ENCODE results near the gene LRFN2.
A peak's percentile ranks its signal among the peaks of the same experiment; 100 is the strongest.

The LRFN2 gene

DNA sequence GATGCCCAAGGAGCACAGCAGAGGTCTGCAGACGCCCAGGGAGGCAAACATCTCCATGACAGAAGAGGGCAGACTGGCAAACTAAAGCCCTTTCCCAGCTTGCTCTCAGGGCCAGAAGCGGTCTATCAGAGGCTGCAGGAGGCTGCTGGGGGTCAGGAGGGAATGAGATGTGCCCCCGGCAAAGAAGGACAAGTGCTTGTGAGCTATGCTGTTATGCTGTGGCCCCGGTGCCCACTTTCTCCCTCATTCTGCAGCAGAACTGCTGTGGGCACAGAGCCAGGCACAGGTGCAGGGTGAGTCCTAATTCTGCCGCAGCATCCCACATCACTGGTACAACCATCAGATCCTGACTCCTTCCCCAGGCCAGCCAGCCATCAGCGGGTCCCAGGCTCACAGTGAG is 46.4 kb downstream of the LRFN2 start:
- H3K23ac ChIP-seq (ENCODE audit: low read depth, low read length, poor library complexity): no peak overlapping the region
- no peak overlapping the region for H3K27ac ChIP-seq (replicated peaks; ENCODE audit: low read length)
- no peak overlapping the region for H4K8ac ChIP-seq (ENCODE audit: low read depth, low read length)
- H2AFZ ChIP-seq (ENCODE audit: low read length): no peak overlapping the region
- H3K4me2 ChIP-seq (ENCODE audit: insufficient read depth, low read length, poor library complexity, severe bottlenecking): no peak overlapping the region
- DNase-seq (ENCODE audit: low spot score): no peak
- no CpG with 5 or more reads among the region's 6 CpGs for WGBS, 2 donors (ENCODE audit: extremely low coverage in 2 of 2, insufficient read length in 2 of 2, insufficient replicate concordance in 1 of 2)
- H2BK120ac ChIP-seq (ENCODE audit: low read depth, low read length): no peak overlapping the region
- H3K79me1 ChIP-seq (ENCODE audit: low read depth, low read length): no peaks in the 10 kb centered on the region
- H2BK15ac ChIP-seq (ENCODE audit: low read length): no peak overlapping the region
- H3K4me1 ChIP-seq (ENCODE audit: control insufficient read depth in 2 of 2, insufficient read depth in 1 of 2, low read depth in 1 of 2, low read length in 2 of 2): peaks cover 0 to 20% of the 10 kb centered on the region in 2 donors
- H2BK12ac ChIP-seq (ENCODE audit: low read length): no peak overlapping the region
- H3K9ac ChIP-seq (ENCODE audit: low read depth, low read length, poor library complexity): no peak overlapping the region
- H2AK5ac ChIP-seq (ENCODE audit: low read depth, low read length): no peak overlapping the region
- H3K9me3 ChIP-seq (replicated peaks in 1 of 2; ENCODE audit: control insufficient read depth in 2 of 2, insufficient read depth in 1 of 2, low read depth in 1 of 2, low read length in 2 of 2): no peaks in the 10 kb centered on the region
- H3K18ac ChIP-seq (ENCODE audit: low read length): no peak overlapping the region
- H3K27me3 ChIP-seq (ENCODE audit: control insufficient read depth in 3 of 3, insufficient read depth in 3 of 3, low read depth in 1 of 3, low read length in 3 of 3): peaks cover 0 to 10% (median 0%) of the 10 kb centered on the region in 3 experiments
- H3K4me3 ChIP-seq (ENCODE audit: low read length in 2 of 2): no peak overlapping the region
- H4K91ac ChIP-seq (ENCODE audit: low read depth, low read length, poor library complexity): no peak overlapping the region
- H3K36me3 ChIP-seq (replicated peaks in 1 of 2; ENCODE audit: control insufficient read depth in 2 of 2, insufficient read depth in 2 of 2, low read length in 2 of 2): no peaks in the 10 kb centered on the region
- no peak overlapping the region for H2BK5ac ChIP-seq (ENCODE audit: low read length)
- no peak overlapping the region for H3K4ac ChIP-seq (ENCODE audit: low read length)
- no peak overlapping the region for H3K14ac ChIP-seq (ENCODE audit: low read length)

DNA sequence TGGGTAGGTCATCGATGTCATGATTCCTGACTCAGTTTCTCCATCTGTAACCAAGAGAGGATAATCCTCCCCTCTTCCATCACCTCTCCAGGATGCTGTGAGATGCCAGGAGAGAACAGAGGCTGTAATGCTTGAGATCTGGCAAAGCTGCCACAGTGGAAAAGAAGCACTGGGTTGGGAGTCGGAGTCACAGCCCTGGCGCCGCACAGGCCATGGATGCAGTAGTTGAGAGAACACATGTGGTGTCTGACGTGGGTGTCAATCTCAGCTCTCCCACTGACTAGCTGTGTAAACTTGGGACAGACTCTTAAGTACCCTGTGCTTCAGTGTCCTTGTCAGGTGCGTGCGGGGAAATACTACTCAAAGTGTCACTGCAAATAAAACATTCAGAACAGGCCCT is 47.3 kb downstream of the LRFN2 start:
- no peaks in the 10 kb centered on the region for H3K79me1 ChIP-seq (ENCODE audit: low read depth, low read length)
- WGBS, 2 donors (ENCODE audit: extremely low coverage in 2 of 2, insufficient read length in 2 of 2, insufficient replicate concordance in 1 of 2): no CpG with 5 or more reads among the region's 7 CpGs
- H3K4me1 ChIP-seq (ENCODE audit: control insufficient read depth in 2 of 2, insufficient read depth in 1 of 2, low read depth in 1 of 2, low read length in 2 of 2): peaks cover 0 to 20% of the 10 kb centered on the region in 2 donors
- H3K18ac ChIP-seq (ENCODE audit: low read length): no peak overlapping the region
- H4K91ac ChIP-seq (ENCODE audit: low read depth, low read length, poor library complexity): no peak overlapping the region
- no peak overlapping the region for H3K4me3 ChIP-seq (ENCODE audit: low read length in 2 of 2)
- no peaks in the 10 kb centered on the region for H3K36me3 ChIP-seq (replicated peaks in 1 of 2; ENCODE audit: control insufficient read depth in 2 of 2, insufficient read depth in 2 of 2, low read length in 2 of 2)
- H3K4ac ChIP-seq (ENCODE audit: low read length): no peak overlapping the region
- H2BK120ac ChIP-seq (ENCODE audit: low read depth, low read length): no peak overlapping the region
- H2BK5ac ChIP-seq (ENCODE audit: low read length): no peak overlapping the region
- H3K4me2 ChIP-seq (ENCODE audit: insufficient read depth, low read length, poor library complexity, severe bottlenecking): no peak overlapping the region
- no peak for DNase-seq (ENCODE audit: low spot score)
- H3K9me3 ChIP-seq (replicated peaks in 1 of 2; ENCODE audit: control insufficient read depth in 2 of 2, insufficient read depth in 1 of 2, low read depth in 1 of 2, low read length in 2 of 2): no peaks in the 10 kb centered on the region
- H3K9ac ChIP-seq (ENCODE audit: low read depth, low read length, poor library complexity): no peak overlapping the region
- H2AK5ac ChIP-seq (ENCODE audit: low read depth, low read length): no peak overlapping the region
- no peak overlapping the region for H2BK12ac ChIP-seq (ENCODE audit: low read length)
- H4K8ac ChIP-seq (ENCODE audit: low read depth, low read length): no peak overlapping the region
- no peak overlapping the region for H2AFZ ChIP-seq (ENCODE audit: low read length)
- no peak overlapping the region for H3K14ac ChIP-seq (ENCODE audit: low read length)
- H2BK15ac ChIP-seq (ENCODE audit: low read length): no peak overlapping the region
- H3K27ac ChIP-seq (replicated peaks; ENCODE audit: low read length): no peak overlapping the region
- H3K23ac ChIP-seq (ENCODE audit: low read depth, low read length, poor library complexity): no peak overlapping the region
- peaks cover 0 to 10% (median 0%) of the 10 kb centered on the region in 3 experiments for H3K27me3 ChIP-seq (ENCODE audit: control insufficient read depth in 3 of 3, insufficient read depth in 3 of 3, low read depth in 1 of 3, low read length in 3 of 3)

DNA sequence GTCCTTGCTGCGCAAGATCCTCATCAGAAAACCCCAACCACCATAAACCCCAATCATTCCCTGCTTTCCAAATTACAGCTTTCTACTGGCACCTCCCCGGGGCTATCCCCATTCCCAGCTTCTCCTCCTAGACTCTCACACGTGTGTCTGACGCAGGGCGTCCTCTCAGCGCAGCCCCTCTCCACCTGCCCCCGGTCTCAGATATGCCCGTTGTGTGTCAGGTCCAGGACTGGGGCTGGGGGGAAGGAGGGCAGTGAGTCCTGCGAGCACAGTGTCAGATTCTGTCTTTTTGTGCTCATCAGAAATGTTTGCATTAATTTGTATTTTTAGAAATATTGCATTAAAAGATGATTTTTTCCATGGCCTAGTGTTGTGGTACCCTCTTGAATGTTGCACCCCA is 48.6 kb downstream of the LRFN2 start:
- no peak overlapping the region for H2BK5ac ChIP-seq (ENCODE audit: low read length)
- no CpG with 5 or more reads among the region's 9 CpGs for WGBS, 2 donors (ENCODE audit: extremely low coverage in 2 of 2, insufficient read length in 2 of 2, insufficient replicate concordance in 1 of 2)
- no peak overlapping the region for H3K23ac ChIP-seq (ENCODE audit: low read depth, low read length, poor library complexity)
- H2BK120ac ChIP-seq (ENCODE audit: low read depth, low read length): no peak overlapping the region
- peaks cover 0 to 20% of the 10 kb centered on the region in 2 donors for H3K4me1 ChIP-seq (ENCODE audit: control insufficient read depth in 2 of 2, insufficient read depth in 1 of 2, low read depth in 1 of 2, low read length in 2 of 2)
- H3K18ac ChIP-seq (ENCODE audit: low read length): peak overlapping the region; percentile 71
- no peaks in the 10 kb centered on the region for H3K9me3 ChIP-seq (replicated peaks in 1 of 2; ENCODE audit: control insufficient read depth in 2 of 2, insufficient read depth in 1 of 2, low read depth in 1 of 2, low read length in 2 of 2)
- peaks cover 0 to 10% (median 0%) of the 10 kb centered on the region in 3 experiments for H3K27me3 ChIP-seq (ENCODE audit: control insufficient read depth in 3 of 3, insufficient read depth in 3 of 3, low read depth in 1 of 3, low read length in 3 of 3)
- no peak for DNase-seq (ENCODE audit: low spot score)
- no peak overlapping the region for H4K91ac ChIP-seq (ENCODE audit: low read depth, low read length, poor library complexity)
- H2BK12ac ChIP-seq (ENCODE audit: low read length): peak overlapping the region; percentile 23
- no peak overlapping the region for H3K14ac ChIP-seq (ENCODE audit: low read length)
- no peak overlapping the region for H4K8ac ChIP-seq (ENCODE audit: low read depth, low read length)
- no peak overlapping the region for H2BK15ac ChIP-seq (ENCODE audit: low read length)
- H2AFZ ChIP-seq (ENCODE audit: low read length): no peak overlapping the region
- H3K4ac ChIP-seq (ENCODE audit: low read length): no peak overlapping the region
- H3K4me2 ChIP-seq (ENCODE audit: insufficient read depth, low read length, poor library complexity, severe bottlenecking): no peak overlapping the region
- H3K9ac ChIP-seq (ENCODE audit: low read depth, low read length, poor library complexity): no peak overlapping the region
- no peak overlapping the region for H3K27ac ChIP-seq (replicated peaks; ENCODE audit: low read length)
- H3K79me1 ChIP-seq (ENCODE audit: low read depth, low read length): no peaks in the 10 kb centered on the region
- H3K4me3 ChIP-seq (ENCODE audit: low read length in 2 of 2): no peak overlapping the region
- no peaks in the 10 kb centered on the region for H3K36me3 ChIP-seq (replicated peaks in 1 of 2; ENCODE audit: control insufficient read depth in 2 of 2, insufficient read depth in 2 of 2, low read length in 2 of 2)
- no peak overlapping the region for H2AK5ac ChIP-seq (ENCODE audit: low read depth, low read length)

DNA sequence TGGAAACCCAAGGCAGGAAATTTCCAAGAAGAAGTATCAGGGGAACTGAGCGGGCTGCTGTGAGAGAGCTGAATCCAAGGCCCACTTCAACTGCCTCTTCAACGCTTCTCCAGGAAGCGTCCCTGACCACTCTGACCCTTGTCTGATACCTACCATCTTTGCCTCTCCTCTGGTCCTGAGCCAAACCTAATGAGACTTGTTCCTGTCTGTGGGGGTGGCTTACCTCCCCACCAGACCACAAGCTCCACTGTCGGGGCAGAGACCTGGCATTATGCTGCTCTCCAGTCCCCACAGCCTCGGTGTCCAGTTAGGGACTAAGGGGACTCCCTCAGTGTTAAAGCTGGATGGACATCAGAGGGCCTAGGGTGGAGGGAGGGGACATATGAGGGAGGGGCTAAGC is 49.7 kb downstream of the LRFN2 start:
- Histone ChIP-seq H2BK12ac (ENCODE audit: low read length) (no peak overlapping the region), H3K18ac (ENCODE audit: low read length) (peak overlapping the region; percentile 5), H3K4me2 (ENCODE audit: insufficient read depth, low read length, poor library complexity, severe bottlenecking) (no peak overlapping the region), H3K4me1 (ENCODE audit: control insufficient read depth in 2 of 2, insufficient read depth in 1 of 2, low read depth in 1 of 2, low read length in 2 of 2) (peaks cover 0 to 17% of the 10 kb centered on the region in 2 donors), H3K14ac (ENCODE audit: low read length) (no peak overlapping the region), H3K27me3 (ENCODE audit: control insufficient read depth in 3 of 3, insufficient read depth in 3 of 3, low read depth in 1 of 3, low read length in 3 of 3) (peaks cover 0 to 6% (median 0%) of the 10 kb centered on the region in 3 experiments), H3K27ac (replicated peaks; ENCODE audit: low read length) (no peak overlapping the region), H3K79me1 (ENCODE audit: low read depth, low read length) (no peaks in the 10 kb centered on the region), H4K91ac (ENCODE audit: low read depth, low read length, poor library complexity) (no peak overlapping the region), H4K8ac (ENCODE audit: low read depth, low read length) (no peak overlapping the region), H2AFZ (ENCODE audit: low read length) (no peak overlapping the region), H2BK120ac (ENCODE audit: low read depth, low read length) (no peak overlapping the region), H3K9ac (ENCODE audit: low read depth, low read length, poor library complexity) (no peak overlapping the region), H3K36me3 (replicated peaks in 1 of 2; ENCODE audit: control insufficient read depth in 2 of 2, insufficient read depth in 2 of 2, low read length in 2 of 2) (no peaks in the 10 kb centered on the region), H2BK15ac (ENCODE audit: low read length) (no peak overlapping the region), H3K4me3 (ENCODE audit: low read length in 2 of 2) (no peak overlapping the region), H3K9me3 (replicated peaks in 1 of 2; ENCODE audit: control insufficient read depth in 2 of 2, insufficient read depth in 1 of 2, low read depth in 1 of 2, low read length in 2 of 2) (no peaks in the 10 kb centered on the region), H3K23ac (ENCODE audit: low read depth, low read length, poor library complexity) (no peak overlapping the region), H2BK5ac (ENCODE audit: low read length) (no peak overlapping the region), H3K4ac (ENCODE audit: low read length) (peak overlapping the region; percentile 44), H2AK5ac (ENCODE audit: low read depth, low read length) (no peak overlapping the region)
- no peak for DNase-seq (ENCODE audit: low spot score)
- no CpG with 5 or more reads among the region's 5 CpGs for WGBS, 2 donors (ENCODE audit: extremely low coverage in 2 of 2, insufficient read length in 2 of 2, insufficient replicate concordance in 1 of 2)
